HG02623 (cell line): ENCODE results near the gene TMEM207.
A peak's percentile ranks its signal among the peaks of the same experiment; 100 is the strongest.

ENCODE experiments used
- ATAC-seq: cut with Tn5 transposase; IDR thresholded peaks from one replicate; pipeline ENCODE4 v1.9.1; 2021; ENCODE audit warnings: moderate library complexity; ENCODE audit not compliant: unreplicated experiment

TMEM207 gene

DNA sequence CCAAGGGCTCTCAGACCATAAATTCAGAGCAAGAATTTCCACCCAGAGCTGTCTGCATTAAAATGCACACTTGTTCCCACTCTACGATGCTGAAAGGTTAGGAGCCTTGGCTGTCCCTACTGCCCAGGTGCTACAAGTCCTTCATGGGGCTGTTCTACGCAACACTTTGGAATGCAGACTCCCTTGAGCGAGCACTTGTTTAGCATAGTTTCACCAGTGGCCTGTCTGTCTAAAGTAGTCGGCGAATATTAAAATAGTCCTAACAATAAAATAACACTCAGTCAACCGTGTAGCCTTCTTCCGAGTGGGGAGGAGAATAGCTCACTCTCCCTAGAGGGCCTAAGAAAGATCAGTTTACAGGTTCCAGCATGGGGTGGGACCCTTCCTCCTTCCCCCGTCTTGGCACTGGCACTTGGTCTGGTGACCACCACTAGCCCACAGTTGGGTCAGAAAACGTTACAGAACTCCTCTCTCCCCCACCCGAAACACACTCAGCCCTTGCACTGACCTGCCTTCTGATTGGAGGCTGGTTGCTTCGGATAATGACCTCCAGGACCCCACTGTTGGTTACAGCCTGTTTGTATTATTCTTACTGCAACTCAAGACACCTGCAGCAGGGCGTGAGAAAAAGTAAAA is 62.0 kb downstream of the TMEM207 start, which contains the start of gene CLDN16:
Gene CLDN16, plus strand, starts transcription at position 586 of the 636 bp plus-strand sequence. CDS start 167 bp downstream, outside the sequence.
- ATAC-seq, result no peak

- ATAC-seq, result no peak
These were observed 63.7 kb downstream of the TMEM207 start for GRCh38 chr3:190385731-190386688.

GRCh38 chr3:190384309-190384756 is 65.4 kb downstream of the TMEM207 start:
- peak; percentile 83 for ATAC-seq

- ATAC-seq, result no peak
These were observed 67.6 kb downstream of the TMEM207 start for GRCh38 chr3:190382082-190382481.

- ATAC-seq, result no peak
These were observed 68.3 kb downstream of the TMEM207 start for GRCh38 chr3:190381441-190381840.

DNA sequence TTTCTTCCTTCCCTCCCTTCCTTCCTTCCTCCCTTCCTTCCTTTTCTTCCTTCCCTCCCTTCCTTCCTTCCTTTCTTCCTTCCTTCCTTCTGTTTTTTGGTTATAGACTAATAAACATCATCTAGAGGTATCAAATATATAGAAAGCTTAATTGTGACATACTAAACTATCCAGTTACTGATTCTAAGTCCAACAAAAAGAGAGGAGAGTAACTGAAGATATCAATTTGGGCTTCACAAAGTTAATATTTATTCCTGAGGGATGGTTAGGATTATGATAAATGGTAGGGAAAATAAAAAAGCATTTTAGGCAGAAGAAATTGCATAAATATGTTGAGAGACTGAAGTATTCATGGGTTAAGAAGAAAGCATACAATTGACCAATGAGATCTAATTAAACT is 69.5 kb downstream of the TMEM207 start:
- no peak for ATAC-seq
